LoVo (cell line): ENCODE measurements around the gene BPI.
"Not testable (repeated sequence)": the region's sequence is repeated elsewhere in the genome, so short reads cannot be mapped to it uniquely, and the experiment has no call there.

Experiments
- DNase-seq: peaks from one replicate; pipeline ENCODE4 v3.0.0-alpha.2; 2016; ENCODE audit warnings: low spot score

Gene BPI

GRCh38 chr20:38304845-38305447 lies 990 bp downstream of the BPI start:
- DNase-seq, result no peak

DNA sequence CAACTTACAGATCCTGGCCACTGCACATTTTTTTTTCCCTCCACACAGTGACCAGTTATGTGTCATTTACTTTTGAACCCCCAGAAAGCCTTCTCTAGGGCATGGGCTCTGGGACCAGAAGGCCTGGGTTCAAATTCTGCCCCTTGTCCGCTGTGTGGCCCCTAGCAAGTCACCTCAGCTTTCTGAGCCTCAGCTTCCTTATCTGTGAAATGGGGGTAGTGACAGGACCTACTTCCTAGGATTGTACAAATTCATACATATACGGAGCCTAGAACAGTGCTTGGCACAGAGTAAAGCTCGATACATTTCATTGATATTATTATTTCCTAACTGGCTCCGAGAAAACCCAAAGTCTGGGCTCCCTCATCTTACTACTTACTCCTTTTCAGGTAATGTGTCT lies 1.6 kb downstream of the BPI start:
- DNase-seq, result no peak

GRCh38 chr20:38306379-38306778 lies 2.4 kb downstream of the BPI start:
- DNase-seq, result no peak

DNA sequence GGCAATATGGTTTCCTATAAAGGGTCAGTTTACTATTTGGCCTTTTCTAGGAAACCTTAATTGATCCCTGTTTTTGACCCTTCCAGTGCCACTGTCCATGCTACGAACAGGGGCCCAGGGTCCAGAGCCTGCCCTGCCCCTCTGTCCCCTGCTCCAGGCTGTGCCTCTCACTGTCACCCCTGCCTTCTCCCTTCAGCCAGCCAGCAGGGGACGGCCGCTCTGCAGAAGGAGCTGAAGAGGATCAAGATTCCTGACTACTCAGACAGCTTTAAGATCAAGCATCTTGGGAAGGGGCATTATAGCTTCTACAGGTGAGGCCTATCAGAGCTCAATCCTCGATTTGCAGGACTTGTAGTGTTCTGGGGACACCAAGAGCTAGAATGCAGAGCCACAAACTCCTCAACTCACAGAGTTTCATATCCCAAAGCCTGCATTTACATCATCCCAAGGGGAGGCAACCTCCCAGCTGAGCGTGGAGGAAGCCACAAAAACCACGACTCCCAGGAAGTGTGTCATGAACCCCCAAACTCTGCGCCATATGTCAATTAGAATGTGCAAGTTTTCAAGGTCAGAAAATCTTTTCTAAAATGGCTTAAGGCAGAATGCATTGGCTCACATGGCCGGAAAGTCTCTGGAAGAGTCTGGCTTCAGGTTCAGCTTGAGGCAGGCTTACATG lies 3.6 kb downstream of the BPI start:
- no peak for DNase-seq

- no peak for DNase-seq
Observed at GRCh38 chr20:38308047-38308438, 4.1 kb downstream of the BPI start.

DNA sequence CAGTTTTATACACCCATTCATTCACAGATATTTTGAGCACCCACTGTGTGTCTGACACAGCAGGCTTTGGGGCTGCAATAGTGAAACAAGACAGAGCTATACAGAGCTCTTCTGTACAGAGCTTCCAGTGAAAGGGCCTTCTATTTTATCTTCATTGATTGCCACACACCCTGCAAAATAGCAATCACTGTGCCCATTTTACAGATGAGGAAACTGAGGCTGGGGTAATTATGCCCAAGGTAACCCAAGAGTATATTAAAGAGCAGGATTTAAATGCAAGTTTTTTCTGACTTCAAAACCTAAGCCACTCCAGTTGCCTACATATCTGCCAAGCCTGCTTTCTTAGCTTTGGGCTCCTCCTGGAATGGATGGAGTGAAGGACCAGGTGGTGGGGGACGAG lies 4.5 kb downstream of the BPI start:
- DNase-seq, result no peak

DNA sequence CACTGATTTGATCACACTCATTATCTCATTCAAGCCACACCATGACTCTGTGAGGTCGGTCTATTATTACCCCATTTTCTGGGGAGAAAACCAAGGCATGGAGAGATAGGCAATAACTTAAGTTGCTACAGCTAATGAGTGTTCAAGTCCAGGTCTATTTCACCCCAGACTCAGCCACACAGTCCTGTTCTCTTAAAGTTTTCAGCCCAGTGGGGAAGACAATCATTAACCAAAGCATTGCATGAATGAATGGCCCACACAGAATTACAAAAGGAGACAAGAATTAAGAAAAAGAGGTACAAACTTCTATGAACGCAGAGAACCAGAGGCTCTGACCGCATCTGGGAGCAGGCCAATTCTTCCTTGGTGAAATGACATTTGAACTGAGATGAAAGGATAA lies 7.1 kb downstream of the BPI start:
- no peak for DNase-seq

- DNase-seq, result no peak
Observed at GRCh38 chr20:38311491-38311890, 7.5 kb downstream of the BPI start.

GRCh38 chr20:38313676-38314075 lies 9.7 kb downstream of the BPI start:
- no peak for DNase-seq

- not testable (repeated sequence) for DNase-seq
Observed at GRCh38 chr20:38314350-38314749, 10.4 kb downstream of the BPI start.

- no peak for DNase-seq
Observed at GRCh38 chr20:38315290-38315966, 11.5 kb downstream of the BPI start.

- no peak for DNase-seq
Observed at GRCh38 chr20:38316341-38316740, 12.4 kb downstream of the BPI start.

GRCh38 chr20:38317422-38317821 lies 13.5 kb downstream of the BPI start:
- DNase-seq, result no peak

GRCh38 chr20:38320221-38320620 lies 16.3 kb downstream of the BPI start:
- no peak for DNase-seq

DNA sequence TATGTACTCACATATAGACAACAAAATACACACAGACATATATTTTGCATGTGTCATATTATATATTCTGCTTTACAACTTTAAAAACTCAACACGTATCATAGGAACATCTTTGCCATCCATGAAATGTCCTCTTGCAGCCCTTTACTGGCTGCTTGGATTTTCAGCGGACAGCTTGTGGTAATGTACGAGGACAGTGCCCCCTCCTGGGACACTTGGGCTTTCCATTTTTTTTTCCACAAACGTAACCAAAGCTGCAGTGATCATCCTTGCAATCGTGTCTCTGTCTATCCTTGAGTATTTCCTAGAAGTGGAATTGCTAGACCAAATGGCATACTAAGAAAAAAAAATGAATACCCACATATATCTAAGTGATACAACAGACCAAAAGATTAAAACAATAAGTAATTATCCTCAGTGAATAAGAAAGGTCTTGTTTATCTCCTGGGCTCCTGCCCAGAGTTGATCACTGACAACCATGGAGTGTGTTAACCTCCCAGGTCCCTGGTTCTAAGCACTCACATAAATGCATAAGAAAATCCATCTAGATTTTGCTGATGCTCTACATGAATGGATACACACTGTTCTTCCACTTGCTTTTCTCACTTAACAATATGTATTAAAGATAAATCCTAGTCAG lies 18.1 kb downstream of the BPI start:
- DNase-seq, result no peak

- DNase-seq, result no peak
Observed at GRCh38 chr20:38324159-38324558, 20.2 kb downstream of the BPI start.

DNA sequence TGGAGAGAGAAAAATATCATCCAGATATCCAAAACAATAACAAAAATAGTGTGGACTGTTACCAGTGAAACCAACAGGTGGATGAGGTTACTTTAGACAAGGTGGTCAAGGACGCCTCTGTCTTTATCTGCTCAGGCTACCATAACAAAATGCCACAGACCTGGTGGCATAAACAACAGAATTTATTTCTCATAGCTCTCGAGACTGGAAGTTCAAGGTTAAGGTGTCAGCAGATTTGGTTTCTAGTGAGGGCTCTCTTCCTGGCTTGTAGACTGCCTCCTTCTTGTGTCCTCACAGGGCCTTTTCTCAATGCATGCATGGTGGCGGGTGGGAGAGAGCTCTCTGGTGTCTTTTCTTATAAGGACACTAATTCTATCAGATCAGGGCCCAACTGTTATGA lies 21.2 kb downstream of the BPI start:
- no peak for DNase-seq

DNA sequence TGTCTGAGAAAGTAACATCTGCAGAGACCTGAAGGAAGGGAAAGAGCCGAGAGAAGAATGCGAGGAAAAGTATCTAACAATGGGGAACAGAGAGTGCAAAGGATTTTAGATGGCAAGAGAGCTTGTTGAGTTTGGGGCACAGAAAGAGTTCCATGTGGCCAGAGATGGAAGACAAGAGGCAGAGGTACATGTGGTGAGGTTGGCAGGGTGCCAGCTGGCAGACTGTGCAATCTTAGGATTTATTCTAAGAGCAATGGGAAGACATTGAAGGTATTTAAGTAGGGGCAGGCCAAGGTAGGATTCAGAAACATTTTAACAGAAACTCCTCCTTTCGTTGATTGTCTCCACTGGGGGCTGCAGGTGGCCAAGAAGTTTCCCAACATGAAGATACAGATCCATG lies 21.9 kb downstream of the BPI start:
- no peak for DNase-seq

DNA sequence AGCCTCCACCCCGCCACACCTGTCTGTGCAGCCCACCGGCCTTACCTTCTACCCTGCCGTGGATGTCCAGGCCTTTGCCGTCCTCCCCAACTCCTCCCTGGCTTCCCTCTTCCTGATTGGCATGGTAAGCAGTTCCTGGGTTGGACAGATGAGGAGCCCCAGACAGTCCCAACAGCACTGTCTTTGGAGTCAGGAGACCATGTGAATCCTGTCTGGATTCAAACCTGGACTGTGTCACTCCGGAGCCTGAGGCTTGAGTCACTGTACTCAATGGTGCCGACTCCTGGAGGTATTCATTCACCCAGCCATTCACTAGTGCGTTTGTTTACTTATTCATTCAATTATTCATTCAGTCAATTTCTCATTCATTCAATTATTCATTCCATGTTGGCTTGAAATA lies 22.4 kb downstream of the BPI start:
- DNase-seq, result no peak

DNA sequence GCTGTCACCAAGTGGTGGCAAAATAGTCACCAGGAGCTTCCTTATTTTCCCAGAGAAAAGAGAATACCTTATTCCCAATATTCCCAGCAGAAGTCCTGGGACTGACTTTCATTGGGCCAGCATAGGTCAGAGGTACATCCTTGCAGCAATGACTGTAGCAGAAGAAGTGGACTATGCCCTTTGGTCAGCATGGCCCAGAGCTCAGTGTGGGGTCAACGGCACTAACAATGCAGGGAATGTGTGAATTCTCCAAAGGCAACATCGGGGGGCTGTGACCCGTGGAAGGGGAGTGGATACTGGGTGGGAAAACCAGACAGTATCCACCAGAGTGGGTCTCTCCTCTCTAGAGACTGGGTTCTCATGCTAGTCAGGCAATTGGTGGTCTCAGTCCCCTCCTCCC lies 26.7 kb downstream of the BPI start:
- DNase-seq, result no peak

DNA sequence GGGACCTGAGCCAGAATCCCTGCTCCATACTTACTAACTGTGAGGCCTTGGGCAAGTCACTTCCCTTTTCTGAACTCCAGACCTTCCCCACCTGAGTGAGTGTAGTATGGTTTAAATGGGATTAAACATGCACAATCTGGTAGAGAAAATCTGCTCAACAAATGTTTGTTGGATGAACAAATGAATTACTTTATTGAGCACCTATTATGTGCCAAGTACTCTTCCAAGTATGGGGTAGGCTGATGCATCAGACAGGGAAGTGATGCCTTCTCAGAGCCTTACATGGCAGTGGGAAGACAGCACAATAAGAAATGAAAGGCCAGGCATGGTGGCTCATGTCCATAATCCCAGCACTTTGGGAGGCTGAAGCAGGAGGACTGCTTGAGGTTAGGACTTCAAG lies 27.3 kb downstream of the BPI start:
- DNase-seq, result no peak

GRCh38 chr20:38331814-38332213 lies 27.9 kb downstream of the BPI start:
- no peak for DNase-seq

- DNase-seq, result no peak
Observed at GRCh38 chr20:38334016-38334415, 30.1 kb downstream of the BPI start.
